Astrocyte (in vitro differentiated cells and primary cell): ENCODE measurements around the gene NME4. TPM values are rescaled to one million over a fixed set of nuclear protein-coding genes. Genes with fewer than 3 reads are reported as not detected.
A peak's percentile ranks its signal among the peaks of the same experiment; 100 is the strongest.

Experiments used
- DNase-seq: peaks from one replicate; pipeline ENCODE4 v3.0.0-alpha.2; 2010; ENCODE audit warnings: low read depth
- FAIRE-seq: peaks from 2 replicates; lab custom pipeline; 2011; peaks lifted over from hg19 to GRCh38; lab: Jason Lieb, UNC
- H2AFZ ChIP-seq: 2 replicates; pipeline ENCODE4 v1.6.0; 2012; ENCODE audit warnings: low read depth, low read length, inconsistent platforms
- H3K27ac ChIP-seq: 2 replicates; pipeline ENCODE4 v1.5.1; 2011; ENCODE audit warnings: low read depth, low read length, inconsistent platforms
- H3K27me3 ChIP-seq: 2 replicates; pipeline ENCODE4 v1.6.0; 2011; ENCODE audit warnings: low read length, inconsistent platforms; ENCODE audit not compliant: insufficient read depth
- H3K36me3 ChIP-seq: 2 replicates; pipeline ENCODE4 v1.5.1; 2011; ENCODE audit warnings: low read length, inconsistent platforms; ENCODE audit not compliant: insufficient read depth
- H3K4me1 ChIP-seq: 2 replicates; pipeline ENCODE4 v1.5.1; 2011; ENCODE audit warnings: low read length, inconsistent platforms; ENCODE audit not compliant: insufficient read depth
- H3K4me2 ChIP-seq: 2 replicates; pipeline ENCODE4 v1.6.0; 2012; ENCODE audit warnings: low read length, inconsistent platforms
- H3K4me3 ChIP-seq: 2 replicates; pipeline ENCODE4 v1.5.1; 2011; ENCODE audit warnings: low read depth, mild to moderate bottlenecking, low read length, inconsistent platforms; ENCODE audit not compliant: insufficient read depth
- H3K79me2 ChIP-seq: 2 replicates; pipeline ENCODE4 v1.6.0; 2012; ENCODE audit warnings: mild to moderate bottlenecking, low read length, inconsistent platforms; ENCODE audit not compliant: insufficient read depth
- H3K9ac ChIP-seq: 2 replicates; pipeline ENCODE4 v1.6.0; 2012; ENCODE audit warnings: mild to moderate bottlenecking, low read length, inconsistent platforms
- H3K9me3 ChIP-seq: 2 replicates; pipeline ENCODE4 v1.5.1; 2012; ENCODE audit warnings: low read depth, mild to moderate bottlenecking, low read length, inconsistent platforms; ENCODE audit not compliant: insufficient read depth
- H4K20me1 ChIP-seq: 2 replicates; pipeline ENCODE4 v1.6.0; 2012; ENCODE audit warnings: low read length, inconsistent platforms; ENCODE audit not compliant: insufficient read depth
- H3K27ac Mint-ChIP-seq: one replicate; pipeline ENCODE4 v1.8.0; 2021; ENCODE audit warnings: mild to moderate bottlenecking, mixed read lengths; ENCODE audit not compliant: unreplicated experiment
- H3K27me3 Mint-ChIP-seq: one replicate; pipeline ENCODE4 v1.8.0; 2021; ENCODE audit warnings: low read depth, mixed read lengths; ENCODE audit not compliant: unreplicated experiment
- H3K36me3 Mint-ChIP-seq: one replicate; pipeline ENCODE4 v1.8.0; 2021; ENCODE audit warnings: low read depth, mixed read lengths; ENCODE audit not compliant: unreplicated experiment
- H3K4me1 Mint-ChIP-seq: one replicate; pipeline ENCODE4 v1.8.0; 2021; ENCODE audit warnings: low read depth, mixed read lengths; ENCODE audit not compliant: unreplicated experiment
- H3K4me3 Mint-ChIP-seq: one replicate; pipeline ENCODE4 v1.8.0; 2021; ENCODE audit warnings: mild to moderate bottlenecking, moderate library complexity, mixed read lengths; ENCODE audit not compliant: unreplicated experiment
- H3K9me3 Mint-ChIP-seq: one replicate; pipeline ENCODE4 v1.8.0; 2021; ENCODE audit warnings: mild to moderate bottlenecking, mixed read lengths; ENCODE audit not compliant: unreplicated experiment
- CTCF ChIP-seq: IDR thresholded peaks from 2 replicates; pipeline ENCODE4 v1.5.1; 2011; ENCODE audit warnings: low read depth, mild to moderate bottlenecking, inconsistent platforms, low read length, moderate library complexity; ENCODE audit not compliant: insufficient read depth
- EZH2 ChIP-seq: IDR thresholded peaks from 2 replicates; pipeline ENCODE4 v1.6.1; 2012; ENCODE audit warnings: mild to moderate bottlenecking, low read length, inconsistent platforms; ENCODE audit not compliant: insufficient read depth
- total RNA-seq: library from RNA; stranded (reverse); gene quantifications from 2 replicates; pipeline ENCODE4 v1.2.1, GENCODE V29; 2021

The NME4 gene
- total RNA-seq, 1 donor from 2014 or later = 268 TPM

- Histone ChIP-seq H4K20me1 (no peaks in the 10 kb centered on the region), H3K4me2 (no peak overlapping the region), H3K4me1 (no peaks in the 10 kb centered on the region), H3K27me3 (no peaks in the 10 kb centered on the region), H3K27ac (no peak overlapping the region), H3K36me3 (no peaks in the 10 kb centered on the region), H3K9me3 (no peaks in the 10 kb centered on the region), H2AFZ (no peak overlapping the region), H3K79me2 (no peaks in the 10 kb centered on the region), H3K4me3 (no peak overlapping the region), H3K9ac (no peak overlapping the region)
- Mint-ChIP-seq H3K36me3 (no peaks in the 10 kb centered on the region), H3K4me1 (no peaks in the 10 kb centered on the region), H3K27me3 (peaks cover 2% of the 10 kb centered on the region), H3K27ac (peak overlapping the region; percentile 18), H3K9me3 (no peaks in the 10 kb centered on the region), H3K4me3 (no peak overlapping the region)
- TF ChIP-seq EZH2 = no peak
- TF ChIP-seq CTCF = no peak
- no peak for DNase-seq
- no peak for FAIRE-seq
Observed at GRCh38 chr16:363110-363765, 33.8 kb upstream of the NME4 start.

- H3K4me3 Mint-ChIP-seq = no peak overlapping the region
- Histone ChIP-seq H4K20me1 (peaks cover 1% of the 10 kb centered on the region), H3K27me3 (no peaks in the 10 kb centered on the region), H3K79me2 (no peaks in the 10 kb centered on the region), H3K9me3 (no peaks in the 10 kb centered on the region), H3K4me3 (no peak overlapping the region), H3K4me1 (no peaks in the 10 kb centered on the region), H3K36me3 (no peaks in the 10 kb centered on the region), H2AFZ (no peak overlapping the region), H3K4me2 (no peak overlapping the region), H3K9ac (no peak overlapping the region), H3K27ac (no peak overlapping the region)
- peaks cover 2% of the 10 kb centered on the region for H3K27me3 Mint-ChIP-seq
- H3K27ac Mint-ChIP-seq = peak overlapping the region; percentile 18
- FAIRE-seq (no peak), DNase-seq (no peak)
- no peaks in the 10 kb centered on the region for H3K4me1 Mint-ChIP-seq
- no peaks in the 10 kb centered on the region for H3K36me3 Mint-ChIP-seq
- TF ChIP-seq CTCF = no peak
- TF ChIP-seq EZH2 = no peak
- no peaks in the 10 kb centered on the region for H3K9me3 Mint-ChIP-seq
Observed at GRCh38 chr16:363766-364490, 33.1 kb upstream of the NME4 start.
